HL-60 (cell line): Measurements from ENCODE around the gene DERL2.

ENCODE experiments used
- DNase-seq, 2 experiments: peaks; one replicate each; pipeline ENCODE4 v3.0.0-alpha.2; 2010 to 2020; ENCODE audit warnings: low read depth in 1 of 2, low spot score in 1 of 2
- H3K27ac ChIP-seq: fragments of 250-450 bp; sonication (Bioruptor Pico); replicated peaks from 2 replicates; pipeline ENCODE4 v1.5.1; 2020; ENCODE audit warnings: mild to moderate bottlenecking, moderate library complexity
- H3K27me3 ChIP-seq: fragments of 250-450 bp; sonication (Bioruptor Pico); 2 replicates; pipeline ENCODE4 v1.5.1; 2021; ENCODE audit warnings: mild to moderate bottlenecking, moderate library complexity; ENCODE audit not compliant: insufficient read depth, poor library complexity, severe bottlenecking
- H3K4me3 ChIP-seq: replicated peaks from 2 replicates; pipeline ENCODE4 v1.5.1; 2011; ENCODE audit warnings: mild to moderate bottlenecking, control low read depth, low read length; ENCODE audit not compliant: insufficient read depth
- GABPA ChIP-seq: IDR thresholded peaks from 2 replicates; pipeline ENCODE4 v1.6.1; 2012; ENCODE audit warnings: low read depth
- POLR2AphosphoS5 ChIP-seq: IDR thresholded peaks from 2 replicates; pipeline ENCODE4 v1.6.1; 2012; ENCODE audit warnings: low read depth
- SPI1 ChIP-seq: IDR thresholded peaks from 2 replicates; pipeline ENCODE4 v1.6.1; 2012; ENCODE audit warnings: low read depth, mild to moderate bottlenecking, borderline replicate concordance
- TF ChIP-seq, protein P1 (sequence below): IDR thresholded peaks from 2 replicates; pipeline ENCODE4 v1.6.1; 2012; ENCODE audit warnings: low read depth; ENCODE audit not compliant: insufficient replicate concordance
- TF ChIP-seq, protein P2 (sequence below): IDR thresholded peaks from one replicate; pipeline ENCODE4 v1.5.1; 2011; ENCODE audit warnings: low read length, control low read depth, inconsistent platforms; ENCODE audit not compliant: insufficient read depth

Gene DERL2

DNA sequence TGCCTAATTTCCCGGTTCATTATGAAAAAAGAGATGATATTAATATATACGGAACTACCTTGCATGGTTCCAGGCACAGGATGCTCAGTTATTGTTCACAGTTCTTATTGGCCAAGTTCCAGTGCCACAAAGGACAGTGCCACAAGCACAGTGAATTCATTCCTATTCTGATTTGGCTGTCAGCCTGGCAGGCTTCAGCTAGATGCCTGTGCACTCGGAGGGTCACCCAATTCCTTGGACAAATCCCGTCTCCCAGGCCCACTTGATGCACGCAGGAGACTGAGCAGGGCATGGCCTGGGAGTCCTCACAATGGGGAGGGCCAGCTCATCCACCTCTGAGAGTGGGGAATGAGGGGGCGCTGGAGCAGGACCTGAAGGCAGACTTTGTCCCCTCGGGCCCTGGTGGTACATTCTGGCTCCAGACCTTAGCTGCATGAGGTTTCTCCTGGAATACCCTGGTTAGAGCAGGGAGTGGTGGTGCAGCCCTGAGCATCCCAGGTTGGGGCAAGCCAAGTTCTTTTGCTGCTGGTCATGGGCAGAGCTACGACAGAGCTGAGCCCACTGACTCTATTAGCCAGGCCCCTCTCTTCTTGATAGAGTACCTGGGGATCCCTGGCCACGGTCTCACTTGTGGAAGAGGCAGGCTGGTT lies 41.7 kb upstream of the DERL2 start:
- no peak for TF ChIP-seq SPI1
- TF ChIP-seq GABPA = no peak
- TF ChIP-seq, protein P1, sequence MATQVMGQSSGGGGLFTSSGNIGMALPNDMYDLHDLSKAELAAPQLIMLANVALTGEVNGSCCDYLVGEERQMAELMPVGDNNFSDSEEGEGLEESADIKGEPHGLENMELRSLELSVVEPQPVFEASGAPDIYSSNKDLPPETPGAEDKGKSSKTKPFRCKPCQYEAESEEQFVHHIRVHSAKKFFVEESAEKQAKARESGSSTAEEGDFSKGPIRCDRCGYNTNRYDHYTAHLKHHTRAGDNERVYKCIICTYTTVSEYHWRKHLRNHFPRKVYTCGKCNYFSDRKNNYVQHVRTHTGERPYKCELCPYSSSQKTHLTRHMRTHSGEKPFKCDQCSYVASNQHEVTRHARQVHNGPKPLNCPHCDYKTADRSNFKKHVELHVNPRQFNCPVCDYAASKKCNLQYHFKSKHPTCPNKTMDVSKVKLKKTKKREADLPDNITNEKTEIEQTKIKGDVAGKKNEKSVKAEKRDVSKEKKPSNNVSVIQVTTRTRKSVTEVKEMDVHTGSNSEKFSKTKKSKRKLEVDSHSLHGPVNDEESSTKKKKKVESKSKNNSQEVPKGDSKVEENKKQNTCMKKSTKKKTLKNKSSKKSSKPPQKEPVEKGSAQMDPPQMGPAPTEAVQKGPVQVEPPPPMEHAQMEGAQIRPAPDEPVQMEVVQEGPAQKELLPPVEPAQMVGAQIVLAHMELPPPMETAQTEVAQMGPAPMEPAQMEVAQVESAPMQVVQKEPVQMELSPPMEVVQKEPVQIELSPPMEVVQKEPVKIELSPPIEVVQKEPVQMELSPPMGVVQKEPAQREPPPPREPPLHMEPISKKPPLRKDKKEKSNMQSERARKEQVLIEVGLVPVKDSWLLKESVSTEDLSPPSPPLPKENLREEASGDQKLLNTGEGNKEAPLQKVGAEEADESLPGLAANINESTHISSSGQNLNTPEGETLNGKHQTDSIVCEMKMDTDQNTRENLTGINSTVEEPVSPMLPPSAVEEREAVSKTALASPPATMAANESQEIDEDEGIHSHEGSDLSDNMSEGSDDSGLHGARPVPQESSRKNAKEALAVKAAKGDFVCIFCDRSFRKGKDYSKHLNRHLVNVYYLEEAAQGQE = no peak
- TF ChIP-seq POLR2AphosphoS5 = no peak
- TF ChIP-seq, protein P2, sequence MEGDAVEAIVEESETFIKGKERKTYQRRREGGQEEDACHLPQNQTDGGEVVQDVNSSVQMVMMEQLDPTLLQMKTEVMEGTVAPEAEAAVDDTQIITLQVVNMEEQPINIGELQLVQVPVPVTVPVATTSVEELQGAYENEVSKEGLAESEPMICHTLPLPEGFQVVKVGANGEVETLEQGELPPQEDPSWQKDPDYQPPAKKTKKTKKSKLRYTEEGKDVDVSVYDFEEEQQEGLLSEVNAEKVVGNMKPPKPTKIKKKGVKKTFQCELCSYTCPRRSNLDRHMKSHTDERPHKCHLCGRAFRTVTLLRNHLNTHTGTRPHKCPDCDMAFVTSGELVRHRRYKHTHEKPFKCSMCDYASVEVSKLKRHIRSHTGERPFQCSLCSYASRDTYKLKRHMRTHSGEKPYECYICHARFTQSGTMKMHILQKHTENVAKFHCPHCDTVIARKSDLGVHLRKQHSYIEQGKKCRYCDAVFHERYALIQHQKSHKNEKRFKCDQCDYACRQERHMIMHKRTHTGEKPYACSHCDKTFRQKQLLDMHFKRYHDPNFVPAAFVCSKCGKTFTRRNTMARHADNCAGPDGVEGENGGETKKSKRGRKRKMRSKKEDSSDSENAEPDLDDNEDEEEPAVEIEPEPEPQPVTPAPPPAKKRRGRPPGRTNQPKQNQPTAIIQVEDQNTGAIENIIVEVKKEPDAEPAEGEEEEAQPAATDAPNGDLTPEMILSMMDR = no peak
- no peak overlapping the region for H3K27ac ChIP-seq
- H3K4me3 ChIP-seq = no peak overlapping the region
- DNase-seq = no peak
- no peaks in the 10 kb centered on the region for H3K27me3 ChIP-seq

DNA sequence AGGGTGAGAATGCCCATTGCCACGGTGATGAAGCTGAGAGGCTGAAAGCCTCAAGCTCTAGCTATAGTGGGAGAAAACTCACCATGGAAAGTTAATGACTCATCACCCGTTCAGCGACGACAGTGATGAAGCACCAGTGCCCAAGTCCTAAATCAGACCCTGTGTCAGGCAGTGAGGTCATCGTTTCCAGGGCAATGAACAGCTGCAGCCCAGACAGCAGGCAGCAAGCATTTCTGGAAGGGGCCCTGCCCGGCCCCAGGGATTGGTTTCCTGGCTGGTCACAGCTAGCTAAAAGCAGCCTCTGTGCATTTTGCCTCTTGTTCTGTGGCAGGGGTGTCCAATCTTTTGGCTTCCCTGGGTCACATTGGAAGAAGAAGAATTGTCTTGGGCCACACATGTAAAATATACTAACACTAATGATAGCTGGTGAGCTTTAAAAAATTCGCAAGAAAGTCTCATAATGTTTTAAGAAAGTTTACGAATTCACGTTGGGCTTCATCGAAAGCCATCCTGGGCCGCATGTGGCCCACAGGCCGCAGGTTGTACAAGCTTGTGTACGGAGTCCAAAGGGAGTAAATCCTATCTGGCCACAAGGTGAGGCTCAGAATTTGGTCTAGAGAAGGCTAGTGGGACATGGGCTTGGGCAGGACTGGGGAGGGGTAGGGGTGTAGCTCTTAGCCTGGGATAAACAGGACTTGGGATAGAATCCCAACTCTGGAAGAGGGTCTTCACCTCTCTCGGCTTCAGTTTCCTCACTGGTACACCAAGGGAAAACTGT lies 41.0 kb upstream of the DERL2 start:
- no peak overlapping the region for H3K4me3 ChIP-seq

DNA sequence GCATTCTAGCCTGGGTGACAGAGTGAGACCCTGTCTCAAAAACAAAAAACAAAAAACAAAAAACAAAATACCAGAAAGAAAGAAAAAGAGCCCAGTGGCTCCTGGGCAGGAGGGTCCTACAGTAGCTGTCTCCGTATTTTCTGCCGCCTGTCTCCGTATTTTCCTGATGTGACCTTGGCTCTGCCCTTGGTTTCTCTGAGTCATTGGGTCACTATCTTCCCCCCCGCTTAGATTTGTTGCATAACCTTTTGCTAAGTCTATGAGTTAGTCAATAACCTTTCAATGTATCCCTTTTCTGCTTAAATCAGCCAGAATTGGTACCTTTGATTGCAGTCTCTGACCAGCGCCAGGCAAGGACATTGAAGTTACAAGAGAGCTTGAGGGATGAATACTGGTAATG lies 37.3 kb upstream of the DERL2 start:
- no peak for TF ChIP-seq POLR2AphosphoS5
- TF ChIP-seq, protein P1 = no peak
- no peak for TF ChIP-seq SPI1
- TF ChIP-seq GABPA = no peak
- TF ChIP-seq, protein P2 = no peak
- H3K27ac ChIP-seq = no peak overlapping the region
- H3K27me3 ChIP-seq = no peaks in the 10 kb centered on the region
- DNase-seq = no peak
- no peak overlapping the region for H3K4me3 ChIP-seq

More for the DNA sequence above, 41.0 kb upstream of the DERL2 start:
- TF ChIP-seq, protein P2 = no peak
- TF ChIP-seq, protein P1 = no peak
- TF ChIP-seq GABPA (no peak), SPI1 (no peak), POLR2AphosphoS5 (no peak)
- H3K27ac ChIP-seq = no peak overlapping the region
- H3K27me3 ChIP-seq = no peaks in the 10 kb centered on the region
- DNase-seq = peak; percentile 1 to 17
